ENCODE data around the gene SLC9A5.

- no peak for TF ChIP-seq ZFP30 (CRISPR knock-in tag; IDR thresholded peaks at IDR 0.05)
- no peak for TF ChIP-seq ZC3H10 (CRISPR knock-in tag; IDR thresholded peaks at IDR 0.05)
- TF ChIP-seq, protein P1, sequence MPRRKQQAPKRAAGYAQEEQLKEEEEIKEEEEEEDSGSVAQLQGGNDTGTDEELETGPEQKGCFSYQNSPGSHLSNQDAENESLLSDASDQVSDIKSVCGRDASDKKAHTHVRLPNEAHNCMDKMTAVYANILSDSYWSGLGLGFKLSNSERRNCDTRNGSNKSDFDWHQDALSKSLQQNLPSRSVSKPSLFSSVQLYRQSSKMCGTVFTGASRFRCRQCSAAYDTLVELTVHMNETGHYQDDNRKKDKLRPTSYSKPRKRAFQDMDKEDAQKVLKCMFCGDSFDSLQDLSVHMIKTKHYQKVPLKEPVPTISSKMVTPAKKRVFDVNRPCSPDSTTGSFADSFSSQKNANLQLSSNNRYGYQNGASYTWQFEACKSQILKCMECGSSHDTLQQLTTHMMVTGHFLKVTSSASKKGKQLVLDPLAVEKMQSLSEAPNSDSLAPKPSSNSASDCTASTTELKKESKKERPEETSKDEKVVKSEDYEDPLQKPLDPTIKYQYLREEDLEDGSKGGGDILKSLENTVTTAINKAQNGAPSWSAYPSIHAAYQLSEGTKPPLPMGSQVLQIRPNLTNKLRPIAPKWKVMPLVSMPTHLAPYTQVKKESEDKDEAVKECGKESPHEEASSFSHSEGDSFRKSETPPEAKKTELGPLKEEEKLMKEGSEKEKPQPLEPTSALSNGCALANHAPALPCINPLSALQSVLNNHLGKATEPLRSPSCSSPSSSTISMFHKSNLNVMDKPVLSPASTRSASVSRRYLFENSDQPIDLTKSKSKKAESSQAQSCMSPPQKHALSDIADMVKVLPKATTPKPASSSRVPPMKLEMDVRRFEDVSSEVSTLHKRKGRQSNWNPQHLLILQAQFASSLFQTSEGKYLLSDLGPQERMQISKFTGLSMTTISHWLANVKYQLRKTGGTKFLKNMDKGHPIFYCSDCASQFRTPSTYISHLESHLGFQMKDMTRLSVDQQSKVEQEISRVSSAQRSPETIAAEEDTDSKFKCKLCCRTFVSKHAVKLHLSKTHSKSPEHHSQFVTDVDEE (CRISPR knock-in tag; IDR thresholded peaks at IDR 0.05): no peak
- TF ChIP-seq ZFP3 (CRISPR knock-in tag; IDR thresholded peaks at IDR 0.05): no peak
- TF ChIP-seq SNAI2 (CRISPR knock-in tag; IDR thresholded peaks at IDR 0.05): no peak
- TF ChIP-seq, protein P2, sequence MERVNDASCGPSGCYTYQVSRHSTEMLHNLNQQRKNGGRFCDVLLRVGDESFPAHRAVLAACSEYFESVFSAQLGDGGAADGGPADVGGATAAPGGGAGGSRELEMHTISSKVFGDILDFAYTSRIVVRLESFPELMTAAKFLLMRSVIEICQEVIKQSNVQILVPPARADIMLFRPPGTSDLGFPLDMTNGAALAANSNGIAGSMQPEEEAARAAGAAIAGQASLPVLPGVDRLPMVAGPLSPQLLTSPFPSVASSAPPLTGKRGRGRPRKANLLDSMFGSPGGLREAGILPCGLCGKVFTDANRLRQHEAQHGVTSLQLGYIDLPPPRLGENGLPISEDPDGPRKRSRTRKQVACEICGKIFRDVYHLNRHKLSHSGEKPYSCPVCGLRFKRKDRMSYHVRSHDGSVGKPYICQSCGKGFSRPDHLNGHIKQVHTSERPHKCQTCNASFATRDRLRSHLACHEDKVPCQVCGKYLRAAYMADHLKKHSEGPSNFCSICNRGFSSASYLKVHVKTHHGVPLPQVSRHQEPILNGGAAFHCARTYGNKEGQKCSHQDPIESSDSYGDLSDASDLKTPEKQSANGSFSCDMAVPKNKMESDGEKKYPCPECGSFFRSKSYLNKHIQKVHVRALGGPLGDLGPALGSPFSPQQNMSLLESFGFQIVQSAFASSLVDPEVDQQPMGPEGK (CRISPR knock-in tag; IDR thresholded peaks at IDR 0.05; ENCODE audit: borderline replicate concordance): no peak
- no peak for TF ChIP-seq TOX (CRISPR knock-in tag; IDR thresholded peaks at IDR 0.05; ENCODE audit: borderline replicate concordance)
- TF ChIP-seq ZNF8 (CRISPR knock-in tag; IDR thresholded peaks at IDR 0.05): no peak
- no peak for TF ChIP-seq ZNF70 (CRISPR knock-in tag; IDR thresholded peaks at IDR 0.05)
Measured at GRCh38 chr16:67228034-67228785, 20.6 kb upstream of the SLC9A5 start.

Measured in SK-N-SH treated with all-trans-retinoic acid at 6 μM for 48 hours (cell line).